NCI-H1092 treated with DMSO at 0.1 percent for 48 hours (cell line): Measurements from ENCODE around the gene KIF19.
A peak's percentile ranks its signal among the peaks of the same experiment; 100 is the strongest.

Experiments
- DNase-seq: peaks from one replicate; lab custom pipeline; 2025; lab: John Stamatoyannopoulos, UW

KIF19 gene

DNA sequence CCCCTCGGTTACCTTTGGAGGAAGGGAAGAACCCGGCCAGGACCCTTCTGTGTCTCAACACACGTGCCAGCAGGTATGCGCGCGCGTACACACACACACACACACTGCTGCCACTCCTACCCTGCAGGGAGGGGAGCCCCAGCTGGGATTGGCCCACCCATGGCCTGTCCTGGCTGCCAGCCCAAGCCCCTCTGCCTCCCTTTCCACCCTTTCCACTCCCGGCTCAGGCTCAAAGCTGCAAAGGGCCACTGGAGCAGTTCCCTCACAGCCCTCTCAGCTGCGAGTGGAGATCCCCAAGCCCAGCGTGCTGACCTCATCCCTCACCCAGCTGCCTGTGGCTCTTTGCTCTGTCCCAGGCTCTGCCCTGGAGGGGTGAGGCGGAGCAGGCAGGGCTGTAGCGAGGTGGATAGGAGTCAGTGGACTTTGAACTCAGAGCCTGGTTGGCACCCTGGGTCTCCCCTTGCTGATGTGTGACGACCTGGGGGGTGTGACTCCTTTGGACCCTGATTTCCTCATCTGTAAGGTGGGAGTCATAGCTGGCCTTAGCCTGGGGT is 14.5 kb downstream of the KIF19 start:
- DNase-seq = peak; percentile 65

DNA sequence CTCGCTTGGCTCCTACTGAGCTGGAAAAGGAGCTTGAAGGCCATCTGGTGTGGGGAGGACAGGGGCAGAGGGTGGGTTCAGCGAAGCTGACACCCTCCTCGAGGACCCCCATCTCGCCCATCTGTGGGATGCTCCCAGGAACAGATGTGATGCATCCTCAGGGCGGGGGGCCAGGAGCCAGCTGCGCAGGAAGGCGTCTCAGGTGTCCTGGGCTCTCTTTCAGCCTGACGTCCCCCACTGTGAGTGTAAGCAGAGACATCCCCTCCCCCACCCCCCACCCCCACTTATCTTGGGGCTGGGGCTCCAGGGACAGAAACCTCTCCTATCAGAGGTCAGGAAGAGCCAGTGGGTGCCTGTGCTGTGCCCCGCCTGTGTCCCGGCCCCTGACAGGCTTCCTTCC is 16.2 kb downstream of the KIF19 start:
- DNase-seq = no peak

DNA sequence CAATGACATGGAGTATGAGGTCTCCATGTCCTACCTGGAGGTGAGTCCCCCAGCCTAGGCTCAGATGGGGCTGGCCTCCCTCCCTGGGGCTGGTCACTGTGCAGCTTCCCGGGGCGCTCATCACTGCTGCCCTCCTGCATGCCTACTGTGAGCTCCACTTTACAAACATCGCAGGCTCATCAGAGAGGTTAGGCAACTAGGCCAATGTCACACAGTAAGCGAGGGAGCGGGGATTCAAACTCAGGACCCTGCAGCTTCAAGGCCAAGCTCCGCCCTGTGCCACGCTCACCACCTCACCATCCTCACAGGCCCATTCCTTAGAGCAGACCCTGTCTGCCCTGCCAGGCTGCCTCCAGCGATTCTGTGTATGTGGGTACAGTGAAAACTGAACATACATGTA is 17.1 kb downstream of the KIF19 start:
- no peak for DNase-seq

DNA sequence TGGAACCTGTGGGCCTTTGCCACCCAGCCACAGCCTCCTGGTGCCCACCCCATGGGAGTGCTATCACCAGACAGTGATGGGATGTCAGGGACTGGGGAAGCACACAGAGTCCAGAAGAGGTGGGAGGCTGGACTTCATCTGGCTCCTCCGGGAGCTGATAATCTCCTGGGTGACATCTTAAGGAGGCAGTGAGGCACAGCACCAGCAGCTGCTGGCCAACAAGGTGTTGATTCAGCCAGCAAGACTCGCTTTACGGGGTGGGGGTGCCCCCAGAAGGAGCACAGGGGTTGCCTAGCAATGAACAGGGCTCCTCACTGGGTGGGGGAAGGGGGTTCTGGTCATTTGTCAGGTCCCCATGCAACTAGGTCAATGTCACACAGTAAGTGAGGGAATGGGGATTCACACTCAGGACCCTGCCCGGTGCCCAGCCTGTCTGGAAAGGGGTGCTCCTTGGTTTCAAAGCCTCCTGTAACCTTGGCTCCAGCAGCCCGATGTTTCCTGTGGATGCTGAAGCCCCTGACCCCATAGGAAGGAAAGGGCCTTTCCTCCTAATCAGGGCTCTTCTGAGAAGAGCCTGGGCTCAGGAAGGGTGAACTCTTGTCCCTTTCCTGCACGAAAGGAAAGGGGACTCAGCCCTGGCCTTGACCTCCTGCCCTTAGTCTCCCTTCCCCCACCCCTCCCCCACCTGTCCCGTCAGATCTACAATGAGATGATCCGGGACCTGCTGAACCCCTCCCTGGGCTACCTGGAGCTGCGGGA is 17.7 kb downstream of the KIF19 start:
- DNase-seq = no peak

DNA sequence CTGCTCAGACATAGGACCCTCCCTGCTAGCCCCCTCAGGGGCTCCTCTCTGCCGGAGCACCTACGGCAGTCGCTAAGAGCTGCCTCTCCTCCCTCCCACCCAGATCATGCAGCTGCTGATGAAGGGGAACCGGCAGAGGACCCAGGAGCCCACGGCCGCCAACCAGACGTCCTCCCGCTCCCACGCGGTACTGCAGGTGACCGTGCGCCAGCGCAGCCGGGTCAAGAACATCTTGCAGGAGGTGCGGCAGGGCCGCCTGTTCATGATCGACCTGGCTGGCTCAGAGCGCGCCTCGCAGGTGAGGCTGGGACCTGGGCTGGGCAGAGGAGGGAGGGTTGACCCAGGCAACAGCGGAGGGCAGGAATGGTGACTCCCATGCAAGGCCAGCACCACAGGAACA is 18.6 kb downstream of the KIF19 start:
- no peak for DNase-seq

DNA sequence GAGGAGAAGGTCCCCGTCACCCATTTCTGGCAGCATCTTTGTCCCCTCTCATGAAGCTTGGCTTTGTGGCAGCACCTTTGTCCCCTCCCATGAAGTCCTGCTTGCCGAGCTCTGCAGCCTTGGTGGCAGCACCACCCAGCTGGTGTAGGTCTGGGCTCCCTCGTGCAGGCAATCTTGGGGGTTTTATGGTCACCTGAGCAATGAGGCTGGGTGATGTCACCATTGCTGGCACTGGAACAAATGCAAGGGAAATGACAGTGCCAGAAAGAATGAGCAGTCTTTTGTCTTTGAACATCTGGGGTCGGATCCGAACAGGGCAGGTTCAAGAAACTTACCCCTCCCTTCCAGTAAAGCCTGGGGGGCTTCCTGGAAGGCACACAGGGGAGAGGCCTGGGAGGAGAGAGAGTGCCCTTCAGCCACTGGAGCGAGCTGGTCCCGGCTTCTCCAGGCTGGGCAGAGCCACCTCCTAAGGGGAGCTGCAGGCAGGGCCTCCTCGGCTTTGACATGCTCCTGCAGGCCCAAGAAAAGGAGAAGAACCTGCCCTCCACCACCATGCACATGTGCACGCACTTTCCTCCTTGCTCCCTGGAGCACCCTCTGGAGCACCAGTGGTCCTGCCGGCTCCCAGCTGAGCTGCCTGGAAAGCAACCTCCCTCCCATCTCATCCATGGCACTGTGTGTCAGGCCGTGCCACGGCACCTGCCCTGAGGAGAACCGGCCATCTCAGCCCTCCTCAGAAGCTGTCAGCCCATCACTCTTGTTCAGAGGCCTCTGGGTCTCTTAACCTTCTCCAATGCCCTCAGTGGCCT is 19.6 kb downstream of the KIF19 start:
- DNase-seq = no peak

DNA sequence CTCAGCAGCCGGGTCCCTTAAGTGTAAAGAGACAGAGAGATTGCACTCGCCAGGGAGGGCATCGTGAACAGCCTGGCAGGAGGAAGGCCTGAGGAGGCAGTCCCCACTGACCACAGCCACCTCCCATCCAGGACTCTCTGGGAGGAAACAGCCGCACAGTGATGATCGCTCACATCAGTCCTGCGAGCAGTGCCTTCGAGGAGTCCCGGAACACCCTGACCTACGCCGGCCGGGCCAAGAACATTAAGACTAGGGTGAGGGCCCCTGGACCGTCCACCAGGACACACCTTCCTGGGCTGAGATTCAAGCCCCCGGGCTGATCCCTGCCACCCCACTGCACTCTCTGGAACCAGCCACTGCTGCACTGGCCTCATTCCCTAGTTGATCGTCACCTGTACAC is 21.6 kb downstream of the KIF19 start:
- no peak for DNase-seq

DNA sequence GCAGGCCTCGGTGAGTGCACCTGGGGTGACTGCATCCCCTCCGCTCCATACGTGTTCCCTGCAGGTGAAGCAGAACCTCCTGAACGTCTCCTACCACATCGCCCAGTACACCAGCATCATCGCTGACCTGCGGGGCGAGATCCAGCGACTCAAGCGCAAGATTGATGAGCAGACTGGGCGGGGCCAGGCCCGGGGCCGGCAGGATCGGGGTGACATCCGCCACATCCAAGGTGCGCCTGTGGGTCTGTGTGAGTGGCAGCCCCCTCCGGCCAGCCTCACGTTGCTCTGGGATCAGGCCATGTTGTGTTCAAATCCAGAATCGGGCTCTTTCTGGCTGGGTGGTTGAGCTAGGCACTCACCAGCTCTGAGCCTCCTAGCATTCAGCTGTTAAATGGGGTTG is 23.1 kb downstream of the KIF19 start:
- DNase-seq = no peak

DNA sequence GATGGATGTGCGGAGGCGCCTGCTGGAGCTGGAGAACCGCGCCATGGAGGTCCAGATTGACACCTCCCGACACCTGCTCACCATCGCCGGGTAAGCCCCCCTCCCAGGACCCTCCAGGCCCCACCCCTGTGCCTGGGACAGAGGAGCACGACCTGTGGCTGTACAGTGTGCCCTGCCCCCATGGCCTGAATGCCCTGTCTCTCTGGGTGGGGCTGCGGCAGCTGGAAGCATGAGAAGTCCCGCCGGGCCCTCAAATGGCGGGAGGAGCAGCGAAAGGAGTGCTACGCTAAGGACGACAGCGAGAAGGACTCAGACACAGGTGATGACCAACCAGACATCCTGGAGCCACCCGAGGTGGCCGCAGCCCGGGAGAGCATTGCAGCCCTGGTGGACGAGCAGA is 24.5 kb downstream of the KIF19 start:
- DNase-seq = no peak

DNA sequence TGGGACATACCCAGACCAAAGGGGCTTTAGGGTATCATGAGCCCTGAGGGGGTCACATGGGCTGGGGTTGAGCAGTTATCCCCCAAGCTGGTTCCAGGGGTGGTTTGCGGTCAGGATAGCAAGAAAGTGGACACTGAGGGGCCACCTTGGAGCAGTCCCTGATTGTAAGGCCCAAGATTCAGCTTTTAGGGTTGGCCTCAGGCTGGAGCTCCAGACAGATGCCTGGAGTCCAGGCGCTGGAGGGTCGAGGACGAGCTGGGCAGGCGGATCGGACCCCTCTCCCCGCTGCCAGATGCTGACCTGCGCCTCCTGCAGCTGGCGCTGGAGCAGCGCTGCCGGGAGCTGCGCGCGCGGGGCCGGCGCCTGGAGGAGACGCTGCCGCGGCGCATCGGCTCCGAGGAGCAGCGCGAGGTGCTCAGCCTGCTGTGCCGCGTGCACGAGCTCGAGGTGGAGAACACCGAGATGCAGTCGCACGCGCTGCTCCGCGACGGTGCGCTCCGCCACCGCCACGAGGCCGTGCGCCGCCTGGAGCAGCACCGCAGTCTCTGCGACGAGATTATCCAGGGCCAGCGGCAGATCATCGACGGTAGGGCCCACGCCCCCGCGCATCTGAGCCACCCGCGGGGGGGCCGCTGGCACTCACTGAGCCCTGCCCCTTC is 25.7 kb downstream of the KIF19 start:
- DNase-seq = no peak

DNA sequence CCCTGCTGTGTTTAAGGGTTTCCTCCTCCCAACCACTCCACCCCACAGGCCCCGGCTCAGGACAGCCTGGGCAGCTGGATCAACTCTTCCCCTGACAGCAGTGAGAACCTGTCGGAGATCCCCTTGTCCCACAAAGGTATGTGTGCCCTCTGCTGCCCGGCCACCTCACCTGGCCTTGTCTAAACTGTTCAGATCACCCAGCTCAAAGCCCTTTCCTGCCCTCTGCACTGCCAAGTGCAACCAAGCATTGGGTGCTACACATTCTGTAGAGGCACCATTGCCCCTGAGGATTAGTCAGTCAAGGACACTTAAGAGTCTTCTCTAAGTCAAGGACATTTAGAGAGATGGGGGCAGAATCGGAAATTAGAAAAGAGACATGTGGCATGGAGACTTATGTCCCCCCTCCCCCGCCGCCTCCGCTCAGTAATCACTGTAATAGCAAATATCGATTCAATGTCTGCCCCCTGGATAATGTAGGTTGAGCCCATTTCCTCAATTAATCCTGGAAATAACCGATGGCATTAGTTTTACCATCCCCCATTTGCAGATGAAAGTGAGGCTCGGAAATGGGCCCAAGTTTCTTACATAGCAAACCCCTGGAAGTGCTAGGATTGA is 27.5 kb downstream of the KIF19 start:
- DNase-seq = no peak

DNA sequence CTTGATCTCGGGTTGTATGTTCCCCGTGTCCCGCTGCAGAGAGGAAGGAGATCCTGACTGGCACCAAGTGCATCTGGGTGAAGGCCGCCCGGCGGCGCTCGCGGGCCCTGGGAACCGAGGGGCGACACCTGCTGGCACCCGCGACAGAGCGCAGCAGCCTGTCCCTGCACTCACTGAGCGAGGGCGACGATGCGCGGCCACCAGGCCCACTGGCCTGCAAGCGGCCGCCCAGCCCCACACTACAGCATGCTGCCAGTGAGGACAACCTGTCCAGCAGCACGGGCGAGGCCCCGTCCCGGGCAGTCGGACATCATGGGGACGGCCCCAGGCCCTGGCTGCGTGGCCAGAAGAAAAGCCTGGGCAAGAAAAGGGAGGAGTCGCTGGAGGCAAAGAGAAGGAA is 28.1 kb downstream of the KIF19 start:
- no peak for DNase-seq

DNA sequence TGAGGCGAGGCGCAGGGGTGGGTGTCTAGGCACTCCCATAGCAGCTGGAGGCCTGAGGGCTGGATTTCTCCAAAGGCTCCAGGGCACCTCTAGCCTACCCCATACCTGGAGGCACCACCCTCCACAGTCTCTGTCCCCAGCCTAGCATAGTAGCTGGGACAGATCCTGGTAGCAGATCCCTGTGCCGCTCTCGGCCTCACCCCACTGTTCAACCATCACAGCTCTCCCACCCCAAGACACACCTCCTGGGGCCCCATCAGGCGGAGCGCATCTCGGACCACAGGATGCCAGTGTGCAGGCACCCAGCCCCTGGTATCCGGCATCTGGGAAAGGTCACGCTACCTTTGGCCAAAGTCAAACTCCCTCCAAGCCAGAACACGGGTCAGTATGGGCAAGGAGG is 28.5 kb downstream of the KIF19 start:
- no peak for DNase-seq

DNA sequence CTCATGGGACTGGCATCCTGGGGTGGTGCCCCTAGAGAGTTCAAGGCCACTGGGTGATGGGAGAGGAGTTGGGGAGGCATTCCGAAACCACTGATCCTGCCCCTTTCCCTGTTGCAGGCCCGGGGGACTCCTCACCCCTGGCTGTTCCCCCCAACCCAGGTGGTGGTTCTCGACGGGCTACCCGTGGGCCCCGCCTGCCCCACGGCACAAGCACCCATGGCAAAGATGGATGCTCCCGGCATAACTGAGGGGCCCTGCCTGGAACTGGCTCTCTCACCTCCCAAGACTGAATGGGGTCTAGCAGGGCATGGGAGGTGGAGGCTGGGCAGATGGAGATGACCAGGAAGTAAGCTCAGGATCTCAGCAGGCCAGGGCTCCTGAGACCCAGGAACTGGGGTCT is 29.0 kb downstream of the KIF19 start:
- DNase-seq = no peak

DNA sequence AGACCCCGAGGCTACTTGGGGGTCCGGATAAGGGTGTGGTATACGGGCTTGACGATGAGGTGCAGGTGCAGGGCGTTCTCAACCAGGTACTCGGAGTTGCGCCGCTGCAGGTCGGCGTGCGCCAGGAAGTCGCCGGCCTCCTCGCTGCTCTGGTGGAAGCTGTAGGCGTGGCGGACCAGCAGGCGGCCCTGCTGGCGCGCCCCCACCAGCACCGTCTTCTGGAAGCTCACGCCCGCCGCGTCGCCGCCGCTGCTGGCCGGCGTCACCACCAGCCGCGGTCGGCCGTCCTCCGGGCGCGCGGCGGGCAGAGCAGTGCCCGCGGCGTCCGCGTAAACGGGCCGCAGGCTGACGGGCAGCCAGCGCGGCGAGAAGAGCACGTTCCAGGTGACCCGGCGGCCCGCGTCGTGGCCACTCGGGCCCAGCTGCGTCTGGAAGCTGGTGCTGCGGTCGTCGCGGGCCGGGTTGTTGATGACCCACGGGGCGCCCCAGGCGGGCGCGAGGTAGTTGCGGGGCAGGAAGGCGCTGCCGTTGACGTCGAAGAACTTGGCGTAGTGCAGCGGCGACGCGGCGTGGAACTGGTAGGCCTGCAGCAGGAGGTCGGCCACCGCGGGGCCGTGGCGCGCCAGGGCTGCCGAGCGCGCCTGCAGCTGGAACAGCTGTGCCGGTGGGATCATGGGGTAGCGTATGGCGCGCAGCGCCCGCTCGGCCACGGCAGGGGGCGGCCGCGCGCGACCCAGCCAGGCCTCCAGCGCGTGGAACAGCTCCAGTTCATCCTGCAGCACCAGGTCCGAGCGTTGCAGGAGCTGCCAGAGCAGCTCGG is 30.8 kb downstream of the KIF19 start:
- DNase-seq = no peak

DNA sequence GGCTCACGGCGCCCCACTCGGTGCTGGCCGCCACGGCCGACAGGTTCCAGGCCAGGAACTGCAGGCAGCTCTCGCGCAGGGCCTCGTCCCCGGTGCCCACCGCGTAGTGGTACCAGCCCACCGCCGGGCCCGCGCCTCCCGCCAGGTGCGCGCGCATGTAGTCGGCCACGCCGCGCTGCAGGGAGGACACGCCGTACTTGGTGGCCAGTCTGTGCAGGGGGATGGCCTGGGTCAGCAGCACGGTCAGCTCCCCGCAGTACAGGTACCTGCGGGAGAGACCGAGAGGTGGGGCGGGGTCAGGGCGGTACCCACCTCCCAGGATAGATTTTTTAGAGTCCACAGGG is 31.4 kb downstream of the KIF19 start:
- no peak for DNase-seq

DNA sequence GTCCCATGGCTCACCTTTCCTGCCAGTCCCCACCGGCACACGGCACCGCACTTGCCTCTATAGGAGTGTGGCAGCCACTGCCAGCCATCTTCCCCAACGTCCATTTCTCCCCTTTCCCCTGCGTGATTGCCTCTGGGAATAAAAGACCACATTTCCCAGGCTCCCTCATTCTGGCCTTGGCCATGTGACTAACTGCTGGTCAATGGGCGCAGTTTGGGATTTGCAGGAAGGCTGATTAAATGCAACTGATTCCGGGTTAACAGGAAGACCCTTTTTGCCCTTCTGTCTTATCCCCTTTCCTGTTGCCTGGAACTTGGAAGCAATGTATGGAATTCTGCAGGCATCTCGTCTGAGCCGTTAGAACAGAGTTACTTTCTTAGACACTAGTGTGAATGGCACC is 32.7 kb downstream of the KIF19 start:
- no peak for DNase-seq

DNA sequence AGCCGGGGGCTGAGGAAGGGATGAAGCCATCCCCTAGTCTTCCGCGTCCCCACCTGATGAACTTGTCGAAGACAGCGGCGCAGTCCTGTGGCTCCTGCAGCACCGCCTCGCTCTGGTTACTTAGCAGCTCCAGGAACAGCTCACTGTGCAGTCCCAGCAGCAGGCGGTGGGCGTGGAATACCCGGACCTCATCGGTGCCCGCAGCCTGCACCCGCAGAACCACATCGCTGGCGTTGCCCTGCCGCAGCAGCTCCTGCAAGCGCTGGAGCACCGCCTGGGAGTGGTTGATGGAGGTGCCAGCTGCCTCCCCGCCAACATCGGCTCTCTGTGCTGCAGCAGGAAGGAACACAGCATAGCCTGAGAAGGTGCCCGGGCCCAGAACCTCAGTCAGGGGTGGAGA is 33.9 kb downstream of the KIF19 start:
- DNase-seq = no peak

DNA sequence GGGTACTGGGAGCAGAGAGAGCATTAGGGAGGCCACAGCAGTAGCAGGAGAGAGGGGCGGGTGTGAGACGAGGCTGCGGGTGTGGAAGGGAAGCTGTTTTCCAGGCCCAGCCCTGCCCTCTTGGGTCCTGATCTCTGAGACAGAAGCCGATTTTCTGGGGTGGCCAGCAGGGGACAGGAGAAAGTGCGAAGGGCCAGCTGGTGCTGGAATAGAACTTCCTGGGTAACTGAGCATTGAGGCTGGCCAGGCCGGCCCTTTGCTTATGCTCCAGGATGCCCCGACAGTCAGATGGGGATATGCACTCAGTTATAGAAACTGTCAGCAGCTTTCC is 34.8 kb downstream of the KIF19 start:
- DNase-seq = no peak

DNA sequence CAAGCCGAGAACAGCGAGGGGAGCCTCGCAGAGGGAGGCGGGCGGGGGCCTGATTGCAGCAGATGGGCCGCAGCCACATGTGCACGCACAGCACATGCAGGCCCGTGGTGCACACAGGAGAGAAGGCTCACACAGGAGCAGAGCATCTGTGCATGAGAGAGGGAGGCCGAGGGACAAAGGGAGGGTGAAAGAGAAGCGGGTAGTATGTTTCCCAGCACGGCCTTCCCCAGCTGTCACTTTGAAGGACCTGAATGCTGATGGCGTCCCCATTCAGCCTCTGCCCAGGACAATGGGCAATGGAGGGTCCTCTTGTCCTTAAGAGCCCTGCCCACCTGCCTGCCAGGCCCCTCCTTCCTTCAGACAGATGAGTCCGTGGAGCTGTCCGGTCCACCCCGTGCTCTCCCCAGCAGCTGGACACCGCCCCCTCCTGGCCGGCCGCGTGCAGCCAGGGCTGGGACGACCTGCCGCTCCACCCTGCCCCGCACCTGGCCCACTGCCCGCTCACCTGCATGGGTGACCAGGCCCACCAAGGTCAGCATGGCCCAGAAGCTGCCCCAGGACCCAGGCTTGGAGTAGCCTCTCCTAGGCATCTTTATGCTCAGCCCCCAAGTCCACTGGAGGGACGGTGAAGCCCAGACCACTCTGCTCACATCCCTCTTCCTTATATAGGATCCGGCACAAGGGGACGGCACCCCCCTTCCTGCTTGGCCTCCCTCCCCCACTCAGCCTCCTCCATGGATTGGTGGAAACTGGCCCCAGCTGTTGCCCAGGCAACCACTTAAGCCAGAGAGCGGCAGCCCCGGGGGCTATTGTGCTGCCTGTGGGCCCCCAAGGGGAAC is 35.4 kb downstream of the KIF19 start, which contains the start of gene BTBD17:
BTBD17 (minus strand) TSS at position 639 of the 839 bp plus-strand sequence; CDS start at position 590, 49 bp downstream.
- peak; percentile 94 for DNase-seq

DNA sequence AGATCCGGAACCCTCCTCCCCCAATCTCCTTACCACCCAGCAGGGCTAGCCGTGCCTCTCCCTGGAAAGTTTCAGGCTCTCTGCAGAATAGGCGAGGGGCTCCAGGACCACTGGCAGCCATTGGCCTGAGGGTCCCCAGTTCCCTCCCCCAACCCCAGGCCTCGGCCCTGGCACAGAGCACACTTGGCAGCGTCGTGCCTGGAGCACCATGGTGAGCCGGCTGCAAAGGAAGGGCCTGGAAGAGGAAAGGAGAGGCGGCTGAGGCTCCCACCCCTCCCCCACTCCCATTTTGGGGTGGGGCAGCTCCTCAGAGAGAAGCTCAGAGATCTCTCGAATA is 36.0 kb downstream of the KIF19 start:
- DNase-seq = peak; percentile 91
